Spinal cord (tissue), 10 donors: ENCODE measurements around the gene CD72. TPM values are rescaled to one million over a fixed set of nuclear protein-coding genes. Genes with fewer than 3 reads are reported as not detected.
A peak's percentile ranks its signal among the peaks of the same experiment; 100 is the strongest.

Experiments
- DNase-seq, 6 donors: peaks; one replicate each; pipeline versions ENCODE4 v3.0.0 to v3.0.0-alpha.2; 2013 to 2015; ENCODE audit warnings: low spot score in 6 of 6, low read depth in 4 of 6
- H3K27ac ChIP-seq: one replicate; pipeline ENCODE4 v1.5.1; 2013; ENCODE audit warnings: low read depth, low read length, control low read depth
- H3K27me3 ChIP-seq: one replicate; pipeline ENCODE4 v1.6.1; 2013; ENCODE audit warnings: low read length; ENCODE audit not compliant: control insufficient read depth, insufficient read depth
- H3K36me3 ChIP-seq: one replicate; pipeline ENCODE4 v1.6.1; 2013; ENCODE audit warnings: low read length; ENCODE audit not compliant: control insufficient read depth, insufficient read depth
- H3K4me1 ChIP-seq: one replicate; pipeline ENCODE4 v1.6.1; 2013; ENCODE audit warnings: low read length; ENCODE audit not compliant: control insufficient read depth, insufficient read depth
- H3K4me3 ChIP-seq: one replicate; pipeline ENCODE4 v1.5.1; 2013; ENCODE audit warnings: low read depth, low read length, control low read depth
- H3K9me3 ChIP-seq: one replicate; pipeline ENCODE4 v1.6.1; 2013; ENCODE audit warnings: low read length; ENCODE audit not compliant: control insufficient read depth, insufficient read depth
- WGBS: methylation state at CpG from one replicate; pipeline ENCODE4 v1.1.5; 2013; ENCODE audit warnings: missing lambda C conversion rate; ENCODE audit not compliant: insufficient coverage; 5-methylcytosine and 5-hydroxymethylcytosine counted together
- polyA plus RNA-seq, 2 donors: library from polyadenylated mRNA; unstranded; fragments of 120-200 nt; gene quantifications; one replicate each; pipeline ENCODE4 v1.2.1, GENCODE V29; 2013; ENCODE audit not compliant: insufficient read length in 2 of 2
- total RNA-seq, 2 donors: library from RNA; depleted of rRNA in 1 of 2; stranded (reverse); fragments of 120-200 nt in 1 of 2; fragments of >200 nt in 1 of 2; gene quantifications; one replicate each; pipeline versions ENCODE4 v1.2.3 to v1.2.4, GENCODE V29; 2013 to 2014
- donor health status: healthy.

CD72 gene
- total and polyA plus RNA-seq, 4 donors: 0.40 to 1.7 (median 1.5) TPM

DNA sequence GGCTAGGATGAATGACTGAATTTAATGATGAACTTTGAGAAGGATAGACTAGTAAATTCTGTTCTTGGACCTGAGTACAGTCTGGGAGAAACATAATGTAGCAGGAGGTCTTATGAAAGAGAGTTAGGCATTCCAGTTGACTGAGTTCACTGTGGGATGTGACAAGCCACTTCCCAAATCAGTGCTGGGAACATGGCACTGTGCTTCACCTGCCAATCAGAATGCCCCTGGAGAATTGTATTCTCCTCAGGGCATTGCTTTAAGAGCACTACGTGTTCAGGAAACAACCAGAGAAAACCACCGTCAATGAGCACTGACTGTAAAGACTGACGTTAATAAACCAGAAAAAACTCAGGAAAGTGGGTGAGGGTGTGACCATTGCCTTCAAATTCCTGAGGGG lies 41.1 kb upstream of the CD72 start:
- 86% methylated on average over 3 of the region's 3 CpGs for WGBS
- Histone ChIP-seq H3K27me3 (no peaks in the 10 kb centered on the region), H3K27ac (peak overlapping the region; percentile 34), H3K4me1 (peaks cover 9% of the 10 kb centered on the region), H3K9me3 (no peaks in the 10 kb centered on the region), H3K4me3 (peak overlapping the region; percentile 85), H3K36me3 (peaks cover 19% of the 10 kb centered on the region)
- no peak for DNase-seq

- DNase-seq: peak in 2 of 6 donors; percentile 64 to 78
- peak overlapping the region; percentile 99 for H3K27ac ChIP-seq
- 0% methylated on average over 2 of the region's 2 CpGs for WGBS
- H3K27me3 ChIP-seq: no peaks in the 10 kb centered on the region
- H3K36me3 ChIP-seq: peaks cover 19% of the 10 kb centered on the region
- H3K4me3 ChIP-seq: peak overlapping the region; percentile 85
- peaks cover 6% of the 10 kb centered on the region for H3K4me1 ChIP-seq
- no peaks in the 10 kb centered on the region for H3K9me3 ChIP-seq
Observed at GRCh38 chr9:35658968-35659220, 40.7 kb upstream of the CD72 start.

DNA sequence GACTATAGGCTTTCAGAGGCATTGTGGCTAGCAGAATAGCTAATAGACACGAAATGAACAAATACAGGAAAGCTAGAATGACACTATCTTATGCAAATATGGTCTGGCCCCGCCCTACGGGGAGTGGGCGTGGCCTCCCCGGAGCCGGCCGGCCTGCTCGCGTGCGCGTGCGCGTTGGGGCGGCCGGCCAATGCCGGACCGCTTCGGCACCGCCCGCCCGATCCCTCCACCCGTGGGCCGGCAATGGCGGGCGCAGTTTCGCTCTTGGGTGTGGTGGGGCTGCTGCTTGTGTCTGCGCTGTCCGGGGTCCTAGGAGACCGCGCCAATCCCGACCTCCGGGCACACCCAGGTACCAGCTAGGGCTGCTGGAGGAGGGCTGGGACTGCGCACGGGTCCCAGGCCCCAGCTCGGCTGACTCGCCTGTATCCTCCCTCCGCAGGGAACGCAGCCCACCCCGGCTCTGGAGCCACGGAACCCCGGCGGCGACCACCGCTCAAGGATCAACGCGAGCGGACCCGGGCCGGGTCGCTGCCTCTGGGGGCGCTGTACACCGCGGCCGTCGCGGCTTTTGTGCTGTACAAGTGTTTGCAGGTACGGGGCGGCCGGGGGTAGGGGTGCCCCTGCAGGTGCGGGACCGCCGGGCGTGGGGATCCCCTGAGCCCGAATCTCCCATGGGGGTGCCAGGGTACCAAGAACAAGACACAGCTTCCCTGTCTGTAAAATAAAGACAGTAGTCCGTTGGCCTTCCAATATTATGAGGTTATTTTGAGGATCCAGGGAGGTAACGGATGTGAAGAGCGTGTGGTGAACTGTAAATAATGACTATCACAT lies 40.1 kb upstream of the CD72 start, which contains the start of gene CCDC107:
Gene CCDC107, plus strand, starts transcription at position 156 of the 831 bp plus-strand sequence. Its CDS starts 88 bp downstream, at position 244.
- under 1% methylated on average over 64 of the region's 67 CpGs for WGBS
- peaks cover 6% of the 10 kb centered on the region for H3K4me1 ChIP-seq

DNA sequence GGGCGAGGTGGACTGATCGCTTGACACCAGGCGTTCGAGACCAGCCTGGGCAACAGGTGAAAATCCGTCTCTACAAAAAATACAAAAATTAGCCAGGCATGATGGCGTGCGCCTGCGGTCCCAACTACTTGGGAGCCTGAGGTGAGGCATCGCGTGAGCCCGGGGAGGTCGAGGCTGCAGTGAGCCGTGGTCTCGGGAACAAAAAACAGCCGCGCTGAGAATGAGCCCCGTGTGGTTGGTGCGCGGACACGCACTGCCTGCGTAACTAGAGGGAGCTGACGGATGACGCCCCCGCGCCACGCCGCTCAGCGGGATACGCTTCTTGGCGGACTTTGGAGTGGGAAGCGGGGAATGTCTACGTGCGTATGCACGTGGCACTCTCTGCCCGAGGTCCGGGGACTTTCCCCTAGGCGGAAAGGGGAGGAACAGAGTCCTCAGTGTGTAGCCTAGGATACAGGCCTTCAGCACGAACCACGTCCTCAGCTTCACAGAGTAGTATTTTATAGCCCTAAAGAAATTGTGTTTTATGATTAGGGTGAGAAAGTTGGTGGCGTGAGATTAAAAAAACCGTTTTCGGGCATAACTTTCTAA lies 39.4 kb upstream of the CD72 start, which contains the start of gene RMRP:
Gene RMRP, minus strand, starts transcription at position 474 of the 591 bp plus-strand sequence.
- Histone ChIP-seq H3K9me3 (no peaks in the 10 kb centered on the region), H3K27ac (peak within 1 kb of the TSS; percentile 99), H3K4me3 (peak within 1 kb of the TSS; percentile 85), H3K36me3 (peaks cover 19% of the 10 kb centered on the region), H3K4me1 (peaks cover 6% of the 10 kb centered on the region), H3K27me3 (no peaks in the 10 kb centered on the region)
- DNase-seq: peak; percentile 94 to 100 (median 97)
- WGBS: 0% methylated on average over 36 of the region's 42 CpGs

More for the DNA sequence above, 40.1 kb upstream of the CD72 start, which contains the start of gene CCDC107:
- H3K36me3 ChIP-seq: peaks cover 19% of the 10 kb centered on the region
- no peaks in the 10 kb centered on the region for H3K9me3 ChIP-seq
- peak within 1 kb of the TSS; percentile 99 for H3K27ac ChIP-seq
- H3K4me3 ChIP-seq: peak within 1 kb of the TSS; percentile 85
- peak; percentile 78 to 97 (median 86) for DNase-seq
- H3K27me3 ChIP-seq: no peaks in the 10 kb centered on the region

DNA sequence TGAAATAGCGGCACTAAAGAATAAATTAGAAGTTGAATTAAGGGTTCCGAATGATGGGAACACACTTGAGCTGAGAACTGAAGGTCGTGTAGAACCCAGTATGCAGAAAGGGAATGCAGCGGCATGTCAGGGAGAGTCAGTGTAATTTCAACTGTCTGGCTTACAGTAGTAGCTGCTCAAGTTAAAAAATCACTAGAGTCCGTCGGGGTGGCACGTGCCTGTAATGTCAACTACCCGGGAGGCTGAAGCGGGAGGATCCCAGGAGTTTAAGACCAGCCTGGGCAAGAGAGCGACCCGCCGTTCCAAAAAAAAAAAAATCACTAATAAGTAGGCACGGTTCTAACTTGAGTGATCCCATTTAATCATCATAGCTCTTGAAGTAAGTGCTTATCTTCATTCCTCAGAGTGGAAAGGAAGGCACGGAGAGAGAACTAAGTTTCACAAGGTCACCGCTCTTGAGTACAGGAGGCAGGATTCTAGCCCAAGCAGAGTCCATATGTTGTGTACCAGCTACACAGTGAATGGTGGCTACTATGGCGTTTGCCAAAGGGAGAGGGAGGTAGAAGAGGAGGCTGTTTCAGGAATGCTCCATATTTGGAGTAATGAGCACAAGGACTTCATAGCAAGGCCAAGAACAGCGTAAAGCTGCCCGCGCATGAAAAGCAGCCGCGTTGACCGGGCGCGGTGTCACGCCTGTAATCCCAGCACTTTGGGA lies 38.8 kb upstream of the CD72 start:
- DNase-seq: peak in 2 of 6 donors; percentile 42 to 76
- Histone ChIP-seq H3K4me1 (peaks cover 6% of the 10 kb centered on the region), H3K36me3 (peaks cover 13% of the 10 kb centered on the region), H3K27ac (peak overlapping the region; percentile 85), H3K4me3 (peak overlapping the region; percentile 85), H3K27me3 (no peaks in the 10 kb centered on the region), H3K9me3 (no peaks in the 10 kb centered on the region)
- 16% methylated on average over 21 of the region's 25 CpGs for WGBS

DNA sequence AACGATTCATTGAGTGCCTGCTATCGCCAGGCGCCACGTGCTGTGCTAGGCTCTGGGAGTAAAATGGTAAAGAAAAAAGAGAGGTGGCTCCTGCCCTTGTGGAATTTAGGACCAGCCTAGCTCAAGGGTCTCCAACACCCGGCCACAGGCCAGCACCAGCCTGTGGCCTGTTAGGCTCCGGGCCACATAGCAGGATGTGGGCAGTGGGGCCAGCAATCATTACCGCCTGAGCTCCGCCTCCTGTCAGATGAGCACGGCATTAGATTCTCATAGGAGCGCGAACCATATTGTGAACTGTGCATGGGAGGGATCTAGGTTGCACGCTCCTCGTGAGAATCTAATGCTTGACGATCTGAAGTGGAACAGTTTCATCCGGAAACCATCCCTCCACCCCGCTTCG lies 38.1 kb upstream of the CD72 start:
- peaks cover 6% of the 10 kb centered on the region for H3K4me1 ChIP-seq
- H3K4me3 ChIP-seq: no peak overlapping the region
- DNase-seq: no peak
- H3K9me3 ChIP-seq: no peaks in the 10 kb centered on the region
- peaks cover 13% of the 10 kb centered on the region for H3K36me3 ChIP-seq
- WGBS: 59% methylated on average over 12 of the region's 17 CpGs
- no peaks in the 10 kb centered on the region for H3K27me3 ChIP-seq
- no peak overlapping the region for H3K27ac ChIP-seq

GRCh38 chr9:35653611-35654010 lies 35.4 kb upstream of the CD72 start:
- H3K9me3 ChIP-seq: no peaks in the 10 kb centered on the region
- H3K27ac ChIP-seq: no peak overlapping the region
- H3K36me3 ChIP-seq: no peaks in the 10 kb centered on the region
- WGBS: 100% methylated on average over 1 of the region's 2 CpGs
- no peak for DNase-seq
- peaks cover 4% of the 10 kb centered on the region for H3K4me1 ChIP-seq
- no peak overlapping the region for H3K4me3 ChIP-seq
- H3K27me3 ChIP-seq: no peaks in the 10 kb centered on the region

DNA sequence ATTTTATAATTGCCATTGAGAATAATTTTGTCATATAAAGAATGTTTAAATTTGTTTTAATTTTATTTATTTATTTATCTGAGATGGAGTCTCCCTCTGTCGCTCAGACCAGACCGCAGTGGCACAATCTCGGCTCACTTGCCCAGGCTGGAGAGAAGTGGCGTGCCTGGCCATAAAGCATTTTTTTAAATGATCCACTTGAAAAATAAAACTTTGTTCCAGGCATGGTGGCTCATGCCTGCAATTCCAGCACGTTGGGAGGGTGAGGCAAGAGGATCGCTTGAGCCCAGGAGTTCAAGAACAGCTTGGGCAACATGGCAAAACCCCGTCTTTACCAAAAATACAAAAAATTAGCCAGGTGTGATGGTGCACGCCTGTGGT lies 34.6 kb upstream of the CD72 start:
- Histone ChIP-seq H3K4me1 (peaks cover 5% of the 10 kb centered on the region), H3K27me3 (no peaks in the 10 kb centered on the region), H3K27ac (no peak overlapping the region), H3K36me3 (no peaks in the 10 kb centered on the region), H3K4me3 (no peak overlapping the region), H3K9me3 (no peaks in the 10 kb centered on the region)
- no peak for DNase-seq
- 92% methylated on average over 2 of the region's 8 CpGs for WGBS

DNA sequence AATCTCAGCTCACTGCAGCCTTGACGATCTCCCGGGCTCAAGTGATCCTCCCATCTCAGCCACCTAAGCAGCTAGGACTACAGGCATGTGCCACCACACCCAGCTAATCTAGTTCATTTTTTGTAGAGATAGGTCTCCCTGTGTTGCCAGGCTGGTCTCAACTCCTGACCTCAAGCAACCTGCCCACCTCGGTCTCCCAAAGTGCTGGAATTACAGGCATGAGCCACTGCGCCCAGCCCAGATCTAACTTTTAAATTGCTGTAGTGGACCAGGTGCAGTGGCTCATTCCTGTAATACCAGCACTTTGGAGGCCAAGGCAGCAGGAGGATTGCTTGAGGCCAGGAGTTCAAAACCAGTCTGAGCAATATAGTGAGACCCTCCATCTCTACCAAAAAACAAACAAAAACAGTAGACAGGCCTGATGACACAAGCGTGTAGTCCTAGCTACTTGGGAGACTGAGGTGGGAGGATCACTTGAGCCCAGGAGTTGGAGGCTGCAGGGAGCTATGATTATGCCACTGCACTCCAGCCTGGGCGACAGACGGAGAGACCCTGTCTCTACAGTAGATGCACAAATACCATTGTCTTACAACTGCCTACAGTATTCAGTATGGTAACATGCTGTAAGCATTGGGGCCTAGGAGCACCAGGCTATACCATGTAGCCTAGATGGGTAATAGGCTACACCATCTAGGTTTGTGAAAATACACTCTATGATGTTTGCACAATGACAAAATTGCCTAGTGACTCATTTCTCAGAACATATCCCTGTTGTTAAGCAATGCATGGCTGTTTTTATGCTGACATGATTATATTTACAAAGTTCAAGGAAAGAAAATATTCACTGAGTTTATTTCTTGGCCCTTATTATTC lies 34.0 kb upstream of the CD72 start:
- DNase-seq: no peak
- no peaks in the 10 kb centered on the region for H3K9me3 ChIP-seq
- 96% methylated on average over 2 of the region's 7 CpGs for WGBS
- no peak overlapping the region for H3K27ac ChIP-seq
- no peaks in the 10 kb centered on the region for H3K27me3 ChIP-seq
- H3K4me3 ChIP-seq: no peak overlapping the region
- H3K36me3 ChIP-seq: no peaks in the 10 kb centered on the region
- peaks cover 11% of the 10 kb centered on the region for H3K4me1 ChIP-seq
